Testis (tissue), 3 donors: ENCODE measurements around the gene PEX10. TPM values are rescaled to one million over a fixed set of nuclear protein-coding genes. Genes with fewer than 3 reads are reported as not detected.

ENCODE experiments used
- DNase-seq: peaks from one replicate; pipeline ENCODE4 v3.0.0-alpha.2; 2019
- H3K27ac ChIP-seq, 2 donors: fragments of 200-600 bp; sonication (generic); one replicate each; pipeline ENCODE4 v1.5.1; 2019
- H3K27me3 ChIP-seq: fragments of 200-600 bp; sonication (generic); one replicate; pipeline ENCODE4 v1.5.1; 2019
- H3K36me3 ChIP-seq: fragments of 200-600 bp; sonication (generic); one replicate; pipeline ENCODE4 v1.5.1; 2017; ENCODE audit warnings: low read depth; ENCODE audit errors: missing control alignments
- H3K4me1 ChIP-seq: fragments of 200-600 bp; sonication (generic); one replicate; pipeline ENCODE4 v1.5.1; 2019
- H3K4me3 ChIP-seq, 2 donors: fragments of 200-600 bp; sonication (generic); one replicate each; pipeline ENCODE4 v1.5.1; 2017 to 2019
- H3K9me3 ChIP-seq: fragments of 200-600 bp; sonication (generic); one replicate; pipeline ENCODE4 v1.5.1; 2017
- CTCF ChIP-seq, 3 experiments: fragments of 450-650 bp in 2 of 3; fragments of 200-600 bp in 1 of 3; sonication (generic) in 1 of 3; IDR thresholded peaks; one replicate each; pipeline ENCODE4 v1.5.1; 2016 to 2019; ENCODE audit warnings: antibody characterized with exemption in 3 of 3, mild to moderate bottlenecking in 2 of 3, moderate library complexity in 1 of 3
- POLR2A ChIP-seq: fragments of 450-650 bp; IDR thresholded peaks from one replicate; pipeline ENCODE4 v1.6.1; 2017; ENCODE audit warnings: antibody characterized with exemption, mild to moderate bottlenecking, moderate library complexity
- WGBS, 2 donors: methylation state at CpG; one replicate each; pipeline ENCODE4 v1.1.5; 2018; 5-methylcytosine and 5-hydroxymethylcytosine counted together
- intact Hi-C: fragments of 100-400 bp; cut with DNase I; formaldehyde crosslinking; loops from one replicate; pipeline ENCODE4 v1.15.1; 2023; ENCODE audit warnings: low total_unique reads
- polyA plus RNA-seq: library from polyadenylated mRNA; stranded (reverse); fragments of 350-450 nt; fragmentation: Illumina TruSeq; extraction: RNeasy Lipid Tissue Mini Kit (QIAGEN cat#74804); gene quantifications from one replicate; pipeline ENCODE4 v1.2.3, GENCODE V29; 2014; ENCODE audit warnings: low read depth, low replicate concordance; ENCODE audit not compliant: insufficient read depth
- total RNA-seq, 2 donors: library from RNA; depleted of rRNA; stranded (reverse); fragments of >200 nt; gene quantifications; one replicate each; pipeline ENCODE4 v1.2.3, GENCODE V29; 2016

PEX10 gene
- total and polyA plus RNA-seq, 3 donors from 2014 or later, result 49.5 to 52.8 (median 50.4) TPM

- Histone ChIP-seq H3K4me3 (no peak overlapping the region), H3K27me3 (no peaks in the 10 kb centered on the region), H3K4me1 (no peaks in the 10 kb centered on the region), H3K27ac (no peak overlapping the region), H3K36me3 (no peaks in the 10 kb centered on the region), H3K9me3 (no peaks in the 10 kb centered on the region)
- intact Hi-C loops, result no loop called here
- no peak for TF ChIP-seq CTCF (IDR thresholded peaks at IDR 0.05)
- TF ChIP-seq POLR2A, result no peak
- 94 to 96% methylated on average over 11 to 20 of the region's 20 CpGs for WGBS, 2 donors
- DNase-seq, result no peak
These were observed 38.7 kb downstream of the PEX10 start for GRCh38 chr1:2373551-2374251.

- Histone ChIP-seq H3K27me3 (no peaks in the 10 kb centered on the region), H3K4me3 (no peak overlapping the region), H3K9me3 (no peaks in the 10 kb centered on the region), H3K27ac (no peak overlapping the region), H3K4me1 (no peaks in the 10 kb centered on the region), H3K36me3 (no peaks in the 10 kb centered on the region)
- no peak for TF ChIP-seq CTCF (IDR thresholded peaks at IDR 0.05)
- TF ChIP-seq POLR2A, result no peak
- 94 to 97% methylated on average over 10 to 36 of the region's 36 CpGs for WGBS, 2 donors
- no peak for DNase-seq
- intact Hi-C loops, result no loop called here
These were observed 39.5 kb downstream of the PEX10 start for GRCh38 chr1:2372551-2373490.

- no peaks in the 10 kb centered on the region for H3K36me3 ChIP-seq
- DNase-seq, result no peak
- 95% methylated on average over 8 of the region's 8 CpGs for WGBS, 2 donors
These were observed 44.2 kb downstream of the PEX10 start for GRCh38 chr1:2368053-2368744.

More at GRCh38 chr1:2368053-2368744, 44.2 kb downstream of the PEX10 start:
- no peaks in the 10 kb centered on the region for H3K27me3 ChIP-seq
- no peak overlapping the region for H3K4me3 ChIP-seq
- no peaks in the 10 kb centered on the region for H3K9me3 ChIP-seq
- no peaks in the 10 kb centered on the region for H3K4me1 ChIP-seq
- intact Hi-C loops, result no loop called here
- TF ChIP-seq CTCF (IDR thresholded peaks at IDR 0.05) (no peak), POLR2A (no peak)
- no peak overlapping the region for H3K27ac ChIP-seq
